ENCODE data around the gene LCP2.
A peak's percentile ranks its signal among the peaks of the same experiment; 100 is the strongest.
"Not testable (repeated sequence)": the region's sequence is repeated elsewhere in the genome, so short reads cannot be mapped to it uniquely, and the experiment has no call there.

The LCP2 gene

GRCh38 chr5:170273968-170274710, 23.4 kb downstream of the LCP2 start:
- peak; percentile 61 for DNase-seq (ENCODE audit: low read depth)

- no peak for DNase-seq (ENCODE audit: low read depth)
Measured at GRCh38 chr5:170270293-170271069, 27.1 kb downstream of the LCP2 start.

DNA sequence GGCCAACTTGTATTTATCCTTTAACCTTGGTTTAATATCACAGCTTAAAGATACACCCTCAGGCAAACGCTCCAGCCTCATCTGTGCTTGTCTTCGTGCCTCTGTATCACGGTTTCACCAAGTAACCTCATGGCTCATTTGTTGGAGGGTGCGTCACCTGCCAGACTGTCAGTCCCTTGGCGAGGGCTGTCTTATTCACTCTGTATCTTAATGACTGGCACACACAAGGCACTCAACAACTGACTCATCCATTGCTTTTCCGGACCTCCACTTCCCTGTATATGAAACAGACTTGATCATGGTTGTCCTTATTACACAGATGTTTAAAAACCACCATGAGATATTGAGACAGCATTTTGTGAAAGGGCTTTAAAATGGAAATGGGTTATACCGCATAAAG, 28.0 kb downstream of the LCP2 start:
- peak; percentile 42 for DNase-seq (ENCODE audit: low read depth)

DNA sequence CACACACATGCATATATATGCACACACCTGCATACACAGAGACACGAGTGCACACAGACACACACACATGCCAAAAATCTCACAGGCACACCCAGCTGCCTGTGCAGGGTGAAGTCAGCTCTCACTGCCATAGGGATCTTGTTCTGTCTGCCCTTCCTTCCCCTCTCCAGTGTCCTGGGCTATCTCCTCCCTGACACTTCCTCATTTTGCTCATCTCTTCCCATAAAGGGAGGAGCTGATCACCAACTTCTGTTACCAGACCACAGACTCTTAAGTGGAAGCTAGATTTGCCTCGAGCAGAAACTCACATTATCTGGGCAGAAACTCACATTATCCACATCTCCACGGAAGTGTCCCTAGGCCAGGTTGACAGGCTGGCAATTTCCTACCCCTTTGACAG, 28.7 kb downstream of the LCP2 start:
- no peak for DNase-seq (ENCODE audit: low read depth)

DNA sequence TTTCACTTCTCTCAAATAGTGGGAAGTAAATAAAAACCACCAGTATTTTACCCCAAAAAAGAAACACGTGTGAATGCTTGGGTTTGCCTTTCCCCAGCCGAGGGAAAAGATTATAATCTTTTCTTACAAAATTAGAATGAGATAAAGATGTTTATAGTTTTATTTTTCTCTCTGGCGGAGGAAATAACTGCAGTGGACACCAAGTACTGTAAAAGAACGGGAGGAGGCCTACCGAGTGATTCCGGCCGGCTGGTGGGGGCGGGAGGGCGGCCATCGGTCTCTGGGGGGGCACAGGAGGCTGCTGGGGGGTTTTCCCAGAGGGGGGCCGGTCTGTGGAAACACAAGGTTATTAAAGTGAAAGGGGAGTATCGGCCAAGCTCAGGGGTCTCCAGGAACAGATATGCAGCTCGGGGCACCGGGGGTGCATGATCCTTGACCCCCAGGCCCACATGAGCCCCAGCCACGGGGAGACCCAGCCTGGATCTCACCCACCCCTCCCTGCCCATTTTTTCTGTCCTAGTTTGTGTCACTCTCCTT, 29.4 kb downstream of the LCP2 start:
- no peak for DNase-seq (ENCODE audit: low read depth)

- DNase-seq (ENCODE audit: low read depth): peak; percentile 77
Measured at GRCh38 chr5:170267431-170268152, 30.0 kb downstream of the LCP2 start.

DNA sequence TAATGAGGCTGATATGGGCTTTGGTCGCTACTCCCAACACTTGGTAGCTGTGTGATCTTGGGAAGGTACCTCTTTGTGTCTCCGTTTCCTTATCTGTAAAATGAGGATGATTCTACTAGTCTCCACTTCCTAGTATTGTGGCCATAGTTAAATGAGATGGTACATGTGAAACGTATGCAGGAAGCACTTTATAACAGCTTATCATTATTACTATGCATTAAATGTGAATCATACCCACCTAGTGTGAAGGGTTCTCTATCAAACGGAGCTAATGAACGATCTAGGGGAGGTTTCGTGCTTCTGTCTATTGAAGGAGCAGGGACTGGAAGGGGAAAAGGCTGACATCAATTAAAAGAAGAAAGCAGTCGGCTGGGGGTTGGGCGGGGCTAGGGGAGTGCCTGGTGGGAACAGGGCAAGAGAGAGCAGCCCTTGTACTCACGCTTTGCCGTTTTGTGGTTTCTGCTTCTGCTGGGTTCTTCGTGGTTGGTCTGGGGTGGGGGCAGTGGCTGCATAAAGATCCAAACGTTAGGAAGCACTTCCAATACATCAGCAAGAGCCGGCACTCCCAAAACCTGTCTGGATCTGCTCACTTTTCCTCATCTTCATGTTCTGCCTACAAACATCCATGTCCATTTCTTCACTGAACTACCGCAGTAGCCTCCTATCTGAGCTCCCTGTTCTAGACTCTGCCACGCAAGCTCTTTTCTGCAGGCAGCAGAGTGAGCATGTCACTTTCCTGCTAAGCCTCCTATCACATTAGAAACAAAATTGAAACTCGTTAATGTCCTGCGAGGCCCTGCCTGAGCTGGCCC, 30.8 kb downstream of the LCP2 start:
- DNase-seq (ENCODE audit: low read depth): peak; percentile 60

GRCh38 chr5:170265522-170265921, 32.1 kb downstream of the LCP2 start:
- DNase-seq (ENCODE audit: low read depth): no peak

GRCh38 chr5:170263906-170264305, 33.7 kb downstream of the LCP2 start:
- DNase-seq (ENCODE audit: low read depth): no peak

DNA sequence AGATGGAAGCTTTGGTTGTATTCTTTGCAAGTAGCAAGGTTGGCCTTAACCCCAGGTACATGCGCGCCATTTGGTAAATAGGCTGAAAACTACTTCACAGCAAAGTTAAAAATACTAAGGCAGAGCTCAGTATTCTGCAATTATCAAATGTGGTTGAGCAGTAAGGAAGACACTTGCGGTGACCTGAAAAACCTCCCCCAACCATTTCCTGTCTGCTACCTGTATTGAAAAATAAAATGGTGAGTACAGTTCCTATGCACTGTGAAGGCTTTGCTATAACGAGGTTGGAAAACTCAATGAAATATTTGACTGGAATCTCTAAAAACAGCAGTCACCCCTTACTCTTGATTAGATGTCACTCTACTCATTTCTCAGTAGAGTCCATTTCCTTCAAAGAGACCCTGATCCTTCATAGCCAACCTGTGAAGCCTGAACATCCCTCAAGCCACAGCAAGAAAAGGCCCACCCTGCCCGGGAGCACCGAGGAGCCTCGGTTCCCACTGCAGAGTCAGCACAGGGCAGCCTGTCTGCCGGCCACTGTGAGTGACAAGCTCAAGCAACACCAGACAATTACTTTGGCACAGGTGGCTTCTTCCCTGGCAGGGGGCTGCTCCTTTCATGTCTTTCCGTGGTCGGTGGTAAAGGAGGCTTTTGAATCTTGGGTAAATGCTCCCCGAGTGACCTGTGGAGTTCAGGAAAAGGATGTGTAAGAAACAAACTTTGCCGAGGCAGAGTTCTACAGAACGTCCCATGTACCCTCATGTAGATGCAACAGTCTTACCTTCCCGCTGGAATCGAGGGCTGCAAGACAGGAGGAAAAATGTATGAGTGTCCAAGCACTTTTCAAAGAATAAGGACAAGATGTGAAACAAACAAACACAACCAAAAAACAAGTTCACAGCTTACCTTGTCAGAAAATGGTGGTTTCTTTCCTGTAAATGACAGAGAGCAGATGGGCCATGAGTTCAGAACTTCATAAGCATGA, 35.2 kb downstream of the LCP2 start:
- DNase-seq (ENCODE audit: low read depth): peak; percentile 62

GRCh38 chr5:170261528-170262043, 36.0 kb downstream of the LCP2 start:
- DNase-seq (ENCODE audit: low read depth): no peak

GRCh38 chr5:170257370-170257769, 40.2 kb downstream of the LCP2 start:
- no peak for DNase-seq (ENCODE audit: low read depth)

GRCh38 chr5:170256571-170256970, 41.0 kb downstream of the LCP2 start:
- no peak for DNase-seq (ENCODE audit: low read depth)

GRCh38 chr5:170254056-170254455, 43.5 kb downstream of the LCP2 start:
- DNase-seq (ENCODE audit: low read depth): peak; percentile 60

- DNase-seq (ENCODE audit: low read depth): no peak
Measured at GRCh38 chr5:170252720-170253350, 44.7 kb downstream of the LCP2 start.

DNA sequence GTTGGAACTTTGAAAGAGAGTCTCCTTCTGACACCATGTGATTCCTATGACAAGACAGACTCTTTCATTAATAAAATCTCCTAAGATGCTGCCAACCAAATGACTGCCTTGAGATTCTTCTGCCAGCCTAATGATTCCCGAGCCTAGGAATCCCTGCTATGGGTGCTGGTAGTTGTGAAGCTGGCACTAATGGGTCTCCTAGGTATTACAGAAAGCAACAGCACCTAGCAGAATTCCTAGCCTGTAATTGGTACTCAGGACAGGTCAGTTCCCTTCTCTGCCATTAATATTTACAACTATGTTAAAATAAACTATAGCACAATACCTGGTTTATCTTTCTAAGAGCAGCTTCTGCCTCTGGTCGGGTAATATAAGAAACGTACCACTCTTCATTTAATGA, 45.5 kb downstream of the LCP2 start:
- no peak for DNase-seq (ENCODE audit: low read depth)

GRCh38 chr5:170251462-170251861, 46.1 kb downstream of the LCP2 start:
- DNase-seq (ENCODE audit: low read depth): no peak

GRCh38 chr5:170250810-170251317, 46.7 kb downstream of the LCP2 start:
- no peak for DNase-seq (ENCODE audit: low read depth)

DNA sequence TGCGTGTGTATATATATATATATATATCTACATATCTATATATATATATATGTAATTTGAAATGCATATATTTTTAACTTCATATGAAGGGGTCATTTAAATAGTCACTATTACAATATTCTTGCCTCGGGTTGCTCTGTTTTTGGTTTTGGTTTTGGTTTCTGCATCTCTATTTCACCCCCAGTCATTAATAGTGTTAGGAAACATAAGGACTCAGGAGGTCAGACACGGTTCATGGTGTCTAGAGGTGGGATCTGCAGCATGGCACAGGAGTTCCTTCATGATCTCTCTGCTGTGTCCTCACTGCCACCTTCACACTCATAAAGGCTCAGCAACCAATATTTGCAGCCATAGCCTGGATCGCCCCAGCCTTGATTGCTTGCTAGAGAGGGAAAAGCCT, 48.2 kb downstream of the LCP2 start:
- no peak for DNase-seq (ENCODE audit: low read depth)

GRCh38 chr5:170248931-170249227, 48.7 kb downstream of the LCP2 start:
- DNase-seq (ENCODE audit: low read depth): not testable (repeated sequence)

All from T follicular helper cell (primary cell).